Left kidney (tissue), 8 donors: ENCODE results near the gene SIAE. TPM values are rescaled to one million over a fixed set of nuclear protein-coding genes. Genes with fewer than 3 reads are reported as not detected.
A peak's percentile ranks its signal among the peaks of the same experiment; 100 is the strongest.

Source experiments
- DNase-seq: peaks from one replicate; pipeline ENCODE4 v3.0.0-alpha.2; 2013
- long read RNA-seq, 8 donors: transcript quantifications; one replicate each; lab custom pipeline, GENCODE V29; 2026
- polyA plus RNA-seq: library from polyadenylated mRNA; unstranded; fragments of 120-200 nt; gene quantifications from one replicate; pipeline ENCODE4 v1.2.1, GENCODE V29; 2013; ENCODE audit not compliant: insufficient read length

SIAE gene, protein sequence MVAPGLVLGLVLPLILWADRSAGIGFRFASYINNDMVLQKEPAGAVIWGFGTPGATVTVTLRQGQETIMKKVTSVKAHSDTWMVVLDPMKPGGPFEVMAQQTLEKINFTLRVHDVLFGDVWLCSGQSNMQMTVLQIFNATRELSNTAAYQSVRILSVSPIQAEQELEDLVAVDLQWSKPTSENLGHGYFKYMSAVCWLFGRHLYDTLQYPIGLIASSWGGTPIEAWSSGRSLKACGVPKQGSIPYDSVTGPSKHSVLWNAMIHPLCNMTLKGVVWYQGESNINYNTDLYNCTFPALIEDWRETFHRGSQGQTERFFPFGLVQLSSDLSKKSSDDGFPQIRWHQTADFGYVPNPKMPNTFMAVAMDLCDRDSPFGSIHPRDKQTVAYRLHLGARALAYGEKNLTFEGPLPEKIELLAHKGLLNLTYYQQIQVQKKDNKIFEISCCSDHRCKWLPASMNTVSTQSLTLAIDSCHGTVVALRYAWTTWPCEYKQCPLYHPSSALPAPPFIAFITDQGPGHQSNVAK
- 31.5 TPM for polyA plus RNA-seq
- long read RNA-seq, donor 1, full-length matches to known transcripts, result 7 of 19 reads
- long read RNA-seq, donor 1, partial matches to known transcripts, result 12 of 19 reads
- long read RNA-seq, donor 1, other reads (novel, unspliced or antisense), result 0 of 19 reads
- long read RNA-seq, donor 2, full-length matches to known transcripts, result 6 of 6 reads
- long read RNA-seq, donor 2, partial matches to known transcripts, result 0 of 6 reads
- long read RNA-seq, donor 2, other reads (novel, unspliced or antisense), result 0 of 6 reads
- long read RNA-seq, donor 3, full-length matches to known transcripts, result 9 of 9 reads
- long read RNA-seq, donor 3, partial matches to known transcripts, result 0 of 9 reads
- long read RNA-seq, donor 3, other reads (novel, unspliced or antisense), result 0 of 9 reads
- long read RNA-seq, donor 4, result 0 reads
- long read RNA-seq, donor 5, full-length matches to known transcripts, result 10 of 10 reads
- long read RNA-seq, donor 5, partial matches to known transcripts, result 0 of 10 reads
- long read RNA-seq, donor 5, other reads (novel, unspliced or antisense), result 0 of 10 reads
- long read RNA-seq, donor 6, full-length matches to known transcripts, result 5 of 5 reads
- long read RNA-seq, donor 6, partial matches to known transcripts, result 0 of 5 reads
- long read RNA-seq, donor 6, other reads (novel, unspliced or antisense), result 0 of 5 reads
- long read RNA-seq, donor 7, full-length matches to known transcripts, result 5 of 5 reads
- long read RNA-seq, donor 7, partial matches to known transcripts, result 0 of 5 reads
- long read RNA-seq, donor 7, other reads (novel, unspliced or antisense), result 0 of 5 reads
- long read RNA-seq, donor 8, full-length matches to known transcripts, result 2 of 2 reads
- long read RNA-seq, donor 8, partial matches to known transcripts, result 0 of 2 reads
- long read RNA-seq, donor 8, other reads (novel, unspliced or antisense), result 0 of 2 reads

DNA sequence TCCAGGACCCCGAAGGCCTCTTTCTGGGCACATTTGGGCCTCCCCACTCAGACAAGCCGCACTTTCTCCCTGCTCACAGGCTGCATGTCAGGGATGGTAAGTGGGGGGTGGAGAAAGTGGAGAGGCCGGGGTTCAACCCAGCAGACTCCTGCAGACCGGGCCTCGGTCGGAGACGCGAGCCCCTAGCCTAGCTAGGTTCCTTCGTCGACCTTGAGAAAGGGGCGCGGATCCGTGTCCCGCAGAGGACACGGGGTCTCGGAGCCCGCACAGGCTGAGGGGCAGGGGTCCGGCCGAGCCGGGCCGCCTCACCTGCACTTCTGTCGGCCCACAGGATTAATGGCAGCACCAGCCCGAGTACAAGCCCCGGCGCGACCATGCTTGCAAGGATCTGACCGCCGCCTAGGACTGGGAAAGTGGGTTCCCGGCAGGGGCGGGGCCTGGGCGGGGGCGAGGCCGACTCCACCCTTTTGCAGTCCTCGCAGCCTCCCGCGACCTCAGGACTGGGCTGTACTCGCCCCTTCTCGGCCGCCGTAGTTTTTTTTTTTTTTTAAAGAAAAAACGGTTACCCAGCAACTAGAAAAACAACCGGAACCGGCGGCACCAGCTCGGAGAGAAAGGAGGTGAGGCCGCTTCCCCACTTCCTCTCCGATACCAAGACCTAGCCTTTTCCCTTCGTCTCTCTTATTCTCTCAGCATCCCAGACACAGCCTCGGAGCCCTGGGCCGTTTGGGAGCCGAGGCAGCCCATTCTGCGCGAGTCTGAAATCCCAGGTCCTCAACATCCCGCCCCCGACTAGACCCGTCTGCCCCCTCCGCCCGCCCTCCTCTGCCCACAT lies at the start of gene SIAE, which contains the start of gene SPA17:
TSS of gene SIAE (minus strand) at position 407 of the 835 bp plus-strand sequence. CDS start at position 376, 31 bp downstream.
TSS of gene SPA17 (plus strand) at position 572 of the 835 bp plus-strand sequence. CDS start 1,361 bp downstream, outside the sequence.
- DNase-seq, result peak; percentile 95

DNA sequence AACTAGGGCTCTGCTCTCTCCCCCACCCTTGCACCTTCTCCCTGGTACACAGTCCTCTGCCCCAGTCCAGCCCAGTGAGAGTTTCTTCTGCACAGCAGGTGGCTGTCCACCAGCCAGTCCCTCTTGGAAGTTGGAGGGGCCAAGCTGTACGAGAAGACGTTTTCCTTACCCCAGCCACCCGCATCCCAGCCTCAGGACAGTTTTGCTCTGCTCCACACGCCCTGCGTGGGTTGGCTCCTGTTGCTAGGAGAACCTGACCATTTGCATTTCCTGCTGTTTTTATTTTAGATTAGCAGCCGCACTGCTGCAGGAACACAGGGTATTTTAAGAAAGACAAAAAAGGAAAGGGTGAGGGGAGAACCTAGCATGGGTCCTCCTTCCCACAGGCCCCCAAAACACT lies 48.6 kb upstream of the SIAE start:
- DNase-seq, result no peak

DNA sequence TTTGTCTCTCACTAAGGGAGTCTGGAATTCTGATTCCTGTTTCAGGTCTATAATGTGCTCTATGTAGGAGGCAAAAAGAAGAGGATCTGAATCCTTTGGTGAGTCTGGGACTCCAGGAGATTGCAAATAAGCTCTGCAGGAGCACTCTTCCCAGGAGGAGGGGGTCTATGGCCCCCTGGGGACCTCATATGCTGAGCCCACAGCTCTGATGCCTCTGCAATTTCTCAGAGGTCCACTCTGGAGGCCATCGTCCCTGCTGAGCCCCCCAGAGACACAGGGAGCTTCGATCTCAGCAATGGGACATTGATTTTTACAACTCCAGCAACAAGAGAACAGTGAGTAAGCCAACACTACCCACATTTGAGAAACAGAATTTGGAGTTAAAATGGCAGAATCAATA lies 46.0 kb upstream of the SIAE start:
- DNase-seq, result no peak

DNA sequence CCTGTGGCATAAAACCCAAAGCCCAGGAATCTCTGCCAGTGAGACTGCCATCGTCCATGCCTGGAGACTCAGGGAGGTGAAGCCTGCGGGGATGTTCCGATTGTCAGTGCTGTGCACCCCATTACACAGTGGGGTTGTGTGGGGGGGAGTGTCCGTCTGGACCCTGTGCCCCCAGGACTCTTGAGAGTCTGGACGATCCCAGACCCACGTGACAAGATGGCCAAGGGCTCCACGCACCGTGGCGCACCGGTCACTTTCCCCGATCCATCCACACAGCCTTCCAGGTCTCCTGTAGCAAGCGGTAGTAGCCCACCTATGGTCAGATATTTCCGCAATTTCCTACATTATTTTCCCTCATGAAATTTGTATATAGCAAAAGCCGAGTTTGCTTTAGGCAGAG lies 45.3 kb upstream of the SIAE start:
- DNase-seq, result no peak

DNA sequence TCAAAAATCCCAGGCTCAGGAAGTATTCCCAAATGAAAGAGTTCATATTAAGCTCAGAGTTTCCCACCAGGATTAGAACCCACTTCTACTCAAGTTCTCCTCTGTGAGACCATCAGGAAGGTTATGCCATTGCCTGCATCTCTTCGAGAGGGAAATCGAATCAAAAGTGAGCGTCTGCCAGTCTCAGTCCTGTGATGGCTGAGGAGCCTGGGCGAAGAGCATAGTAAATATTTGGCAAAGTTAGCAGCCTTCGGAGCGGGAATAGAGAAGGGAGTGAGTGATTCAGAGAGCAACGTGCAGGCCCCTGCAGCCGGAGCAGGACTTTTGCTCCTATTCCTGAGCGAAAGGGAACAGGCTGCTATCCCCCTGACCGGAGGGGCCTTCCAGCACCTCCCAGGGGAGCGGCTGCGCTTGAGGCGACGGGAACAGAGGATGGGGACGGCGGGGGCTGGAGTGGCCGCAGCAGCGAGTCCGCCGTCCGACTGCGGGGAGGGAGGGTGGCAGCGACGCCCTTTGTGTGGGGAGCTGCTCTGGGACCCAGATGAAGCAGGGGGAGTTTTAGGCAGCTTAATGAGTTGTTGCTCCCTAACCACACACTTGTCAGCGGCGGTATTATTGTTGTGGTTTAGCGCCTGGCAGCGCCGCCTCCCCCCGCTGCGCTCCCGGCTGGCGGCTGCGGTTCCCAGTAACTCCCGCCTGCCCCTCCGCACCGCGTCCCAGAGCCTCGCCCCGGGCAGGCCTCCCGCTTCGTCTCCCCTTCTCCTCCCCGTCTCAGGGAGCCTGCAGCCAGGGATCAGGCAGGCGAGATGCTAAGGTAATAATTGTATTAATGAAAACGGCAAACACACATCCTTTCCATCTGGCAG lies 44.5 kb upstream of the SIAE start:
- DNase-seq, result no peak

DNA sequence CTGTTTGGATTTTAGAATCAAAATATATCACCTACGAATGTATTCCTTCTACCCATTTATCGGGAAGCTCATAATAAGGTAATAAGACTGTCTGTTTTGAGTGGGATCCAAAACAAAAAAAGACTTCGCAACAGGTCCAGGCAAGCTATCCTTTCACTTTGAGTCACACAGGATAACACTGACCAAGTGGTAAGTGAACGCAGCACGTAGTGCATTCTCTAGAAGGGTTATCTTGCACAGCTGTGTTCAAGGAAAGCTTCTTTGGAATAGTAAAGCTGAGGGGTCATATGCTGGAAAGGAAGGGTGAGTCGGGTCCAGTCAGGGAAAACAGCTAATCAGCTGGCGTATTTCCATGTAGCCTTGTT lies 43.9 kb upstream of the SIAE start:
- DNase-seq, result no peak

DNA sequence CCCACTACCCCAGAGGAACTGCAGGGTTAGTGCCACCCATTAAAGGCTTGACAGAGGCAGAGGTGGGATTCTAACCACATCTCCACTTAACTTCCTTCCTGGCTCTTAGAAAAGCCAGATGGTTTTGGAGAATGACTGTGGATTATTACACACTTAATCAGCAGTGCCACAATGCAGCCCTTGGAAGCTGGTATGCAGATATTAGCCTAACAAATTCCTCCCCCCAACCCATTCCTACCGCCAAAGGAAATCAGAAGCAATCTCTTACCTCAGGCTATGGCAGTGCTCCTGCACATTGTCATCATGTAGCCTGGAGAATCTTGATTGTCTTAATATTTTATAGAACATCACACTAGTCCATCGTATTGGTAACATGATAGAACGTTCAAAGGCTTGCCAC lies 43.1 kb upstream of the SIAE start:
- DNase-seq, result no peak

DNA sequence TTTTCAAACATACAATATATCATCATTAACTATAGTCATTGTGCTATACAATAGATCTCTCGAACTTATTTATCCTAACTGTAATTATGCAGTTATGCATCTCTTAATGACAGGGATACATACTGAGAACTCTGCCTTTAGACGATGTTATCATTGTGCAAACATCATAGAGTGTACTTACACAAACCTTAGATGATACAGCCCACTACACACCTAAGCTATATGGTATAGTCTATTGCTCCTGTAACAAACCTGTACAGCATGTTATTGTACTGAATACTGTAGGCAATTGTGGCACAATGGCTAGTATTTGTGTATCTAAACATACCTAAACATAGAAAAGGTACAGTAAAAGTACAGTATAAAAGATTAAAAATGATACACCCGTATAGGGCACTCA lies 38.9 kb upstream of the SIAE start:
- no peak for DNase-seq

DNA sequence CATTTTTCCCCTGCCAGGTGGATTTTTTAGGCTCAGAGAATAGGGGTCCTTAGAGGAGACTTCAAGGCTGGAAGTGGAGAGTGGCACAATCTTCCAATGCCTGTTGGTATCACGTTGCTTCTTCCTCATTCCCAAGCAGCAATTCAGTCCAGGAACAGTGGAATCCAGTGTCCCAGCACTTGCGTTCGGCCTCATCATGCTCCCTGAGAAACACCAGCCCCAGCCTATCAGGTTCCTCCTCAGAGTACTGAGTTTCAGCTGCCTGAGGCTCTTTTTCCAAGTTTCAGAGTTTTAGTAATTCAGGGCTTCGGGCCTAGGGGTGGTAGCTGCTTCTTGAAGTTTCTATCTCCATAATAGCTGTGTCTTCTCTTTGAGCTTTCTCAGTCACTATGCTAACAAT lies 34.3 kb upstream of the SIAE start:
- DNase-seq, result no peak

DNA sequence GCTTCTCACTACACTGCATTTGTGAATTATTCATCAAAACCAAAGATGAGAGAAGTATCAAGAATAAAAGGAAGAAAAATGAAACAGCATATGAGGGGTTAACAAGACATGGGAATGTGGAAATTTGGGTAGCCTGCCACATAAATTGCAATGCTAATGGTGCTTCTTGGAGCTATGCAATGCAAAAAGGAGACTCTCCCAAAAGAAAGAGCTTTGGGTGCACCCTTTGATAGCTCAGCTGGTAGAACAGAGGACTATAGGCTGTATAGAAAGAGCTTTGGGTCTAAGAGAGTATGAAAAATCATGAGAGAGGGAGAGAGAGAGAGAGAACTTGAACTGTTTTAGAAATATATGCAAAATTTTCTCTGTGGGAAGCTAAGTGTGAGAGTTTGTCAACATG lies 26.5 kb upstream of the SIAE start:
- no peak for DNase-seq

DNA sequence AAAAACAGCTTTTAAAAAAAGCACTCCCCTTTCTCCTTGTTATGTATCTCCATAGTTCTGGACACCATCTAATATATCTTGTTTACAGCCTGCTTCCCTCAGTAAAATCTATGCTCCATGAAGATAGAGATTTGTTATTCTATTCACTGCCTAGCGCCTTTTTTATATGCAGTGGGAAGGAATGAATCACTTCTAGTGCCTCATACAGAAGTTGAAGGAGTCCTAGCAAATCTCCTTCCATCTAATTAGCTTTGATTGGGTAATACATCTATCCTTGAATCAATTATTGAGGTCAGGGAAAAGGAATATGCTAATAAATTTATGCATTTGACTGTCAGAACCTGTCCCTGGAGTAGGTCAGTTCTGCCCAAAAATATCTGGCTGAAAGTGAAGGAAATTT lies 26.0 kb upstream of the SIAE start:
- DNase-seq, result no peak

DNA sequence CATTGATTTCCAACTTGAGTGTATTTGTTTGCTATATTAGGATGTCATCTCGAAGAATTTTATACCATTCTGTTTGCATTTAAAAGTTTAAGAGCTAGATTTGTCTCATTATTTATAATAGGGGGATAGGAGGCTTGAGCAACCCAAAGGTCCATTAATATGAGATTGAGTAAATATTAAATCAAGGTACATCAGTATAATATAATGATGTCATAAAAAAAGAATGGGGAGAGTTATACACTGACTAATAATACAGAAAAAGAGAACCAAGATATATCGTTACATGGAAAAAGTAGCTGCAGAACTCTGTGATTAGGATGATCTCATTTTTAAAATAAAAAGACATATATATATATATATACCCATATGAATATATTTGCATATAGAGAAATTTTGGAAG lies 19.6 kb upstream of the SIAE start:
- no peak for DNase-seq

DNA sequence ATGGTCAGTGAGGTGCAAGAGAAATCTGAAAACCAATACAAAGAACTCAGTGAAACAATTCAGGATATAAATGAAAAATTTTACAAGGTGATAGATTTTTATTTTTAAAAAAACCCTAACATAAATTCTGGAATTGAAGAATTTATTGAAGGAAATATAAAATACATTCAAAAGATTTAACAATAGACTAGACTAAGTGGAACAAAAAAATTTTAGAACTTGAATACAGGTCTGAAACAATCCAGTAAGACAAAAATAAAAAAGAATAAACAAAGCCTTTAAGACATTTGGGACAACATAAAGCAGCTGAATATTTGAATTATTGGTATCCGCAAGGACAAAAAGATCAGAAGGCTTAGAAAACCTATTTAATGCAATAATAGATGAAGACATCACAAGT lies 8.9 kb upstream of the SIAE start:
- no peak for DNase-seq

DNA sequence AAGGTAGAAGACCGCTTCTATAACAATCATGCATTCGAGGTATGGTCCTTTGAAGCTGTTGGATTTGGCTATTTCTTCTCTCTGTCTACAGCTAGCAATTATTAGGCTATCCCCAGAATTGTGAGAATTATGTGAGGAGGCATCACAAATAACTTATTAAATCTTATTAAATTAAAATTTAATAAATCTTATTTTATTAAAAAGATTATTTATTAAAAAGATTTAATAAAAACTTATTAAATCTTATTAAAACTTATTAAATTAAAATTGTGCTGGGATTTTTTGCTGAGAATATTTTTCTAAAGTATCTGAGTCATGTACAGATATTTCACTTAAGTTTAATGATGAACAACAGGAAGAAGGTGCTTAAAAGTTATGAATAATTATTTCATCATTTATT lies 7.9 kb upstream of the SIAE start:
- no peak for DNase-seq

DNA sequence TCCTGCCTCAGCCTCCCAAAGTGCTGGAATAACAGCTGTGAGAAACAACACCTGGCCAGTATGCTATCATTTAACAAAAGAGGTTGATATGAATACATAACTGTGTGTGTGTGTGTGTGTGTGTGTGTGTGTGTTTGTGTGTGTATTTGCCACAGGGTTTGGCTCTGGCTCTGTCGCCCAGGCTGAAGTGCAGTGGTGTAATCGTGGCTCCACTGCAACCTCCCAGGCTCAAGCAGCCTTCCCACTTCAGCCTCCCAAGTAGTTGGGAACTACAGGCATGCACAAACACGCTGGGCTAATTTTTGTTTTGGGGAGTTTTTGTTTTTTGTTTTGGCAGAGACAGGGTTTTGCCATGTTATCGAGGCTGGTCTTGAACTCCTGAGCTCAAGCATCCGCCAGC lies 4.9 kb upstream of the SIAE start:
- DNase-seq, result no peak

DNA sequence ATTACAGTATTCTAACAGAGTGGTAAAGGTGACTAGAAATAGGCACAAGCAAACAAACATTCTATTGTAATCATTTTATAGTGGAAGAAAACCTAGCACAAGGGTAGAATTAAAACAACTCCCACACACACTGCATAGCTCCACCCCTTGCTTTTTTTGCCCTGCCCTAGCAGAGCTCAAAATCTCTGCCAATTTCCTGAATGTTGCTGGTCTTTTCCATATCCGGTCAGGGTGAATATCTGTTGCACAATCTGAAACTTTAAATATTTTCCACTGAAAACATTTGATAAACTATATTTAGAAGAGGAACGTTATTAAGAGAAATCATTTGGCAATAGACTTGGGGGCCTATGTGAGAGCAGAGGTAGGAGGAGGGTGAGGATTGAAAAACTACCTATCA lies 2.8 kb upstream of the SIAE start:
- no peak for DNase-seq

DNA sequence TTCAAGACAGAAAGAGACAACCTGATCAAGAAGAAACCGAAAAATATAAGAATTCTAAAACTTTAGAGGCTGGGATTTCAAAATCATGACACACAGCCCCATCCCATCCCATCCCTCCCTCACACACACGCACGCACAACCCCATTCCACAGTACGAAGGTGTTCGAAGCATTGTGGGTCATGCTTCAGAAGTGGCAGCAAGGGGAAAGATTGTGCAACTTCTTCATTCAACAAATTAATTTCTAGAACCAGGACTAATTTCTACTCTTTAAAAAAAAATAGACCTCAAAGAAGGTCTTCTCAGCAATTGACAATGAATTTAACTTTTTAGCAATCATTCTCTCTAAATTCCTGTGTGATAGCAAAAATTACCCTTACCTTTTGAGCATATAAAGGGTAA lies 1.0 kb upstream of the SIAE start:
- DNase-seq, result no peak

DNA sequence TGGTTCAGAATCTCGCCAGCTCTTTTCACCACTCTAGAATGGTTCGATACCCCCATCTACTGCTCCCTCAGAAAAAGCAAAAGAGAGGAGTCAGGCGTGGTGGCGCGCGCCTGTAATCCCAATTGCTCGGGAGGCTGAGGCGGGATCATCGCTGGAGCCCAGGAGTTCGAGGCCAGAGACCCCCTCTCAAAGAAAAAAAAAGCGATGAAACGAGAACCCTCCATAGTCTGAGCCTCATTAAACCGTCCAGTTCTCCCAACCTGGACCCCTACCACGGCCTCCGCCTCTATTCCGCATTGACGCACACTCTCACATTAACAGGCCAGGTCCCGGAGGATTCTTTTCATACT lies 604 bp upstream of the SIAE start:
- DNase-seq, result no peak

DNA sequence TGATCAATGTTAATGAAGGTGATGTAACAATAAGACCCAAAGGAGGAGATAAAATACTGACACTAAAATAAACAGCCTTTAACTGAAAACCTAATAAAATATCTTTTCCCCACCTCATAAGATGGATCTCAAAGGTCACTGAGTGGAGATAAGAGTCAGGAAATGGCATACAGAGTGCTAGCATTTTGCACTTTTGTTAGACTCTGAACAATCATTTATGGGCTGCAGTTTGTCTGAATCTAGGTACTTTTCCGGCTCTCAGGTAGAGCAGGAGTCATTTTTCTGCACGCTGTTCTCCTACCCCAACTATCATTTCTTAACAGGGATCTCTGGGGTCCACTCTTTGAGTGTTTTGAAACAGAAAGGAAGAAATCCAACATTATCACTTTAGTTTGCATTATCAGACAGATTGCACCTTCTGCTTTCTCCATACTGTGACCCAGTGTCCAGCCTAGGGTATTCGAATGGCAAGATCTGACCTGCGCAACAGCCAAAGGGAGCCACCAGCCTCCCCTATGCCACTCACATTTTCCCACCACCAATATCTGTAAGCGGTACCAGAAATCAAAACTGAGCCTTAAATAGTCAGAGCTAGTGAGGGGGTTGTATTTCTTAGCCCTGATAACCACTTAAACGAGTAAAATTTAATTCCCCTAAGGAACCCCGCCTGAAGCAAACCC lies 863 bp downstream of the SIAE start:
- DNase-seq, result no peak

DNA sequence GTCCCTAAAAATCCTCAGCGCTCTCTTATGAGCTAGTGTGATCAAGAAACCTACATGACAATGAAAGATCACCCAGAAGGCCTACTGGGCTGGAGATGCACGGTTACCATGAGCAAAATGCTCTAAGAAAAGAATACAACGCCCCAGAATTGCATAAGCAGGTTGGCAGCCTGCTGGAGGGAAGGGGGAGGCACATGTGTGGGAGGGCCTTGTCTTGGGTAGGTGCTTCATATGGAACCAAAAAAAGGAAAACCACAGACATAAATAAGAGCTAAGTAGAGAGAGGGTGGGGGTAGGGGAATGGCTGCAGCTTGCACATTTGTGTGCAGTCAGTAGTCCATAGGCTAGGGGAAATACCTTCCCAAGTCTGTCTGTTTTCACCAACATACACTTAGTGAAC lies 2.8 kb downstream of the SIAE start:
- DNase-seq, result no peak
